GM12872 (cell line): ENCODE data around the gene ARHGAP8.

Experiments
- CTCF ChIP-seq: IDR thresholded peaks from 3 replicates; pipeline ENCODE4 v1.5.1; 2011; ENCODE audit warnings: low read depth, mild to moderate bottlenecking, low read length, moderate library complexity; ENCODE audit not compliant: insufficient read depth

ARHGAP8 gene

GRCh38 chr22:44793506-44794172, 41.3 kb downstream of the ARHGAP8 start:
- TF ChIP-seq CTCF = no peak

GRCh38 chr22:44795701-44796630, 43.6 kb downstream of the ARHGAP8 start:
- TF ChIP-seq CTCF = no peak

- no peak for TF ChIP-seq CTCF
Measured at GRCh38 chr22:44797181-44797725, 44.9 kb downstream of the ARHGAP8 start.

- no peak for TF ChIP-seq CTCF
Measured at GRCh38 chr22:44799077-44799945, 46.9 kb downstream of the ARHGAP8 start.

- no peak for TF ChIP-seq CTCF
Measured at GRCh38 chr22:44801476-44801875, 49.1 kb downstream of the ARHGAP8 start.

GRCh38 chr22:44802071-44802700, 49.8 kb downstream of the ARHGAP8 start:
- no peak for TF ChIP-seq CTCF
